GM18517 (cell line): ENCODE measurements around the gene OXSR1.
"Not testable (repeated sequence)": the region's sequence is repeated elsewhere in the genome, so short reads cannot be mapped to it uniquely, and the experiment has no call there.

Experiments used
- ATAC-seq: cut with Tn5 transposase; IDR thresholded peaks from one replicate; pipeline ENCODE4 v1.9.1; 2021; ENCODE audit warnings: mild to moderate bottlenecking, moderate library complexity; ENCODE audit not compliant: unreplicated experiment

Gene OXSR1

GRCh38 chr3:38265604-38266307 lies 100.4 kb downstream of the OXSR1 start, which contains the start of gene SLC22A13:
TSS of gene SLC22A13 (plus strand) at chr3:38265812. CDS start at chr3:38265861, 49 bp downstream.
- no peak for ATAC-seq

- ATAC-seq: no peak
Measured at GRCh38 chr3:38266810-38267209, 101.5 kb downstream of the OXSR1 start.

DNA sequence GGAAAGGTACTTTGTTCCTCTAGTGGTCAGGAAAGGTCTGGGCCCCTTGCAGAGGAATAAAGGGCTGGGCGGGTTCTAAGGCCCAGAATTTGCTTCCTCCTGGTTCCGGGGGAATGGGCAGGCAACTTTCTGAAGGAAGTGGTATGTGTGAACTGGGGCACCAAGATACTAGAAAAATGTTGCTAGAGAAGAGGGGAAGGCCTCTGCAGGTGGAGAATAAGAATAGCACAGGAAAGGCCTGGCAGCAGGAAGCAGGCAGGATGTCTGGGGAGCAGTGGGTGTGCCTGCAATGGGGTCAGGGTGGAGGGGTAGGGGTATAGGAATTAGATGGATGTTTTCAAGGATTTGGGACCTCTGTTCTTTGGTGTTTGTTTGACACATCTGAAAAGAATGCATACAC lies 102.3 kb downstream of the OXSR1 start:
- ATAC-seq: no peak

DNA sequence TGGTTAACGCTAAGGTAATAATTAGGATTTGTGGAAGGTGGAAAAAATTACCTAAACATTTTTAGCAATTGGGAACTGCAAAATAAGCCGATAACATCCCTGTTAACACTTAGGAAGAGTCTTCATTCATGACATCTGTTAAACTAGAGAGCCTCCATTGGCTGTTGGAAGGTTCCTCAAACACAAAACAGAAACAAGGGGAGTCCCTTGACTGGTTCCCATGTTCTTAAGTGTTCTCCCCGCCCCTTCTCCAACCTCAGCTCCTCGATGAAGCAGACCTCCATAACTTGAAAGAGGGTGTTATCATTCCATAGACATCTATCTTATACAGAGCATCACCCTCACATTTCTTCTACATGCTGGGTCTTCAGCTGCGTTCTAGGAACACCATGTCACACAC lies 102.8 kb downstream of the OXSR1 start:
- no peak for ATAC-seq

GRCh38 chr3:38268522-38268921 lies 103.2 kb downstream of the OXSR1 start:
- no peak for ATAC-seq

DNA sequence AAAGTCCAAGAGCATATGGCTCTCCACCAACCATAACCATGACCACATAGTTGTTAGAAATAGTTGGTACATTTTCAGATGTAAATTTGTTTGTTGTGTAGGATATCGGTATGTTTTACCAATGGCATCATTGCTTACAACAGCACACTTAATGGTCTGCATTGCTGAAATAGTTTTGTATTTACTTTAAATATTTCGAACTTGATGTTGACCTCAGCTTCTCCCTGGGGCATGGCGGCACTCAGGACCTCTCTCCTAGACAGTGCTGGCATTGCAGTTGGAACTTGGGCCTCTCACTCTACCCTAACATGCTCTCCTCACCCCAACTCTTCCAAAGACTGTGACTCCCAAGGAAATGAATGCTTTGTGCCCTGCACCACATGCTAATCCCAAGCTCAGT lies 105.3 kb downstream of the OXSR1 start:
- no peak for ATAC-seq

DNA sequence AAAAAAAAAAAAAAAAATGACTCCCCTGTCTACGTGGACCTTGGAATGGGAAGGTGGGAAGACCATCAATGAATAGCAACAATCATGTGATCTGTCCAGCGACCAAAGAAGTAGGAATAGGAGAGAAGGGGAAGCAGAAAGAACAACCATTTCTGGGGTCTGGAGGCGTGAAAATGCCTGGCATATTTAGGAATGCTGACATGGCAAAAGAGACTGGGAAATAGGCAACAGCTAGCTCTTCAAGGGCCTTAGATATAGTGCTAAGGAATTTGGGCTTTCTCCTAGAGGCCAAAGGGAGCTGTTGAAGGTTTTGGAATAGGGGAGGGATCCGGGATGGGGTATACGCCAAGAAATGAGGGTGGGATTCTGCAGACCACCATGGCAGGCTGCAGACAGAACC lies 106.2 kb downstream of the OXSR1 start:
- no peak for ATAC-seq

GRCh38 chr3:38274864-38275649 lies 109.7 kb downstream of the OXSR1 start:
- no peak for ATAC-seq

- no peak for ATAC-seq
Measured at GRCh38 chr3:38275658-38276057, 110.3 kb downstream of the OXSR1 start.

DNA sequence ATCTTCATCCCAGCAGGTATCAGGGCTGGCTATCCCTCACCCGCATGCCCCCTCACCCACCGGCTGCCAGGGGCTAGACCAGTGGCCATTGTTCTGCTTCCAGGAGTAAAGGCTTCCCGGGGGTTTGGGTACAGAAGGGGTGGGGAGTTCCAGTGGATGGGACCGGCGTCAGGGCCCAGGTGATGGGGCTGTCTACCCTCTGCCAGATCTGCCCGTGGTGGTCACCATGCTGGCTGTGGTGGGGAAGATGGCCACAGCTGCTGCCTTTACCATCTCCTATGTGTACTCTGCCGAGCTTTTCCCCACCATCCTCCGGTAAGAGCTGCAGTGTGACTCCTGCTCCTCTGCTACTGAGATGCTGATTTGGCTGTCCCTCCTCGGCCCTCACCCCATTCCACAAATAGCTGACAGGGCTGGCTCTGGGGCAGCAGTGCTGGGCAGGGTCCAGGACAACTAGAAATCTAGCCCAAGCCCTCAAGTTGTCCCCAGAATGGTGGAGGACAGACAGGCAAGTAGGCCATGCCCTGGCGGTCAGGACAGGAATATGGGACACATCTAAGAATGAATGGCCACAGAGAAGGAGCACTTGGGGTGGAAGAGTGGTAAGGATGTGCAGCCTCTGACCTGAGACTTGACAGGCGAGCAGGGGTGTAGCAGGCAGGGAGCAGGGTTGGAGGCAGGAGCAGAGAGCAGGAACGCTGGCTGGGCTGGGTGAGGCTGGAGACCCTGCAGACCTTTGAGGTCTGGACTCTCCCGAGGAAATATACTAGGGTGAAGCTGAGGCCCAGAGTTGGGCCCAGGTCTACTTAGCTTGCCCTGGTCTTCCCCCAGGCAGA lies 111.0 kb downstream of the OXSR1 start:
- ATAC-seq: no peak

- no peak for ATAC-seq
Measured at GRCh38 chr3:38276917-38277630, 111.7 kb downstream of the OXSR1 start.

- no peak for ATAC-seq
Measured at GRCh38 chr3:38278841-38279240, 113.5 kb downstream of the OXSR1 start.

- no peak for ATAC-seq
Measured at GRCh38 chr3:38281895-38282686, 116.8 kb downstream of the OXSR1 start, which contains the start of gene SLC22A14. TSS of gene SLC22A14 (plus strand) at chr3:38282294. CDS start at chr3:38306027, 23,733 bp downstream.

DNA sequence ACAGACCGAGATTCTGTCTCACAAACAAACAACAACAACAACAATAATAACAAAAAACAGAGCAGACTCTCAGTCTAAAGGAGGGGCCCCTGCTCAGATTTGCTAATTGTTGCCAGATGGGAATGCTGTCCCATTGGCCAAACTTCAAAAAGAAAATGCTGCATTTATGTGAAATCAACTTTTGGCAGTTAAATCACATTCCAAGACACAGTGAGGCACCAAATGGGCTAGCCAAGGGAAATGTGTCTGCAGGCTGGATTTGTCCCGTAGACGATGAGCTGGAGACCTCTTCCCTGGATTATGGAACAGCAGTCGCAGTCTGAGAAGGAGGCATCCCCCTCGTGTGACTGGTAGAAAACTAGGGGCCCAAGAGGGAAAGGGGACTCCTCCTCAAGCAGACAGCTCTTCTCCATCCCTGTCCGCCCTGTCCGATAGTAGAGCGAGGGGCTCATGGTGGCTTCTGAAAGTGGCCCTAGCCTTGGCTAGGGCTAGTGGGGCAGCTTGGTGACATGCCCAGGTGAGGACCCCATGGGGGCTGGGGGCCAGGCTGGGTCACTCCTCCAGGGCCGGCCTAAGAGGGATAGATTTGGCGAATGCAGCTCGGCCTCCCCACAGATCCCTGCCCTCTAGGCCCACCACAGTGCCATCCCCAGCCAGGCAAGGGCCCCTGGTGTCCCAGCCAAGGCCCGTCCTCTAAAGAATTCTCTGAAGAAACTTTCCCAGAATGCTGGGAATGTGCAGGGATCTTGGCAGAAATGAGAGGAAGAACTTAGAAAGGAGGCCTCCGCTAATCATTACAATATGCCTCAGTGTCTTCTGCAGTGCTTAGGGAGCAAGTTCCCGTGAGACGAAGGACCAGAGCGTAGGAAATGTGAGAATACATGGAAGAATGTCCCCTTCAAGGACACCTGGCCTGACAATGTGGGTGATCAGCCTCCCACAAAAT lies 118.7 kb downstream of the OXSR1 start:
- no peak for ATAC-seq

DNA sequence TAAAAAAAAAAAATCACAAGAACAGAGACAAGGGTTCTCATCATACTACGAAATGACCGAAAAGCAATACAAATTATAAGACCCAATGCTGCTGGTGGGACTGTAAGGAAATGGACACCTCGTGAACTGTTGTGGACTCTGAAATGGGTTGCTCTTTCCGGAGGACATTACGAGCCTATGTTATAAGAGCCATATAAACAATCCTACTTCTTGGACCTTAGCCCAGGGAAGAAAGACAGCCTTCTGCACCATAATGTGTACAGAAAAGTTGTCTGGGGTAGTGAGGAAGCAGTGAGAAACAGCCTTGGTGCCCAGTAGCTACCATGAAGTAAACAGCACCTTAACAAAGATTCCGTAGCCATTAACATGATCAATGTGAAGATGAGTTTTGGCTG lies 119.4 kb downstream of the OXSR1 start:
- ATAC-seq: no peak

GRCh38 chr3:38289286-38290217 lies 124.2 kb downstream of the OXSR1 start:
- ATAC-seq: not testable (repeated sequence)

- not testable (repeated sequence) for ATAC-seq
Measured at GRCh38 chr3:38297053-38297452, 131.7 kb downstream of the OXSR1 start.

- ATAC-seq: no peak
Measured at GRCh38 chr3:38297537-38297936, 132.2 kb downstream of the OXSR1 start.
